Stimulated activated CD8-positive, alpha-beta memory T cell treated with anti-CD3 and anti-CD28 coated beads, Interleukin-12 subunit alpha, Interleukin-12 subunit beta, amount 100 ng/mL, for 1 hour (primary cell): ENCODE results near the gene RHBDD1.

Source experiments
- DNase-seq: peaks from one replicate; pipeline ENCODE4 v3.0.0-alpha.2; 2020; ENCODE audit warnings: low read depth

The RHBDD1 gene

GRCh38 chr2:226887940-226888339, 52.1 kb downstream of the RHBDD1 start:
- DNase-seq = no peak

GRCh38 chr2:226888378-226888965, 52.6 kb downstream of the RHBDD1 start:
- no peak for DNase-seq

- no peak for DNase-seq
Observed at GRCh38 chr2:226888971-226889370, 53.1 kb downstream of the RHBDD1 start.

GRCh38 chr2:226890286-226890685, 54.4 kb downstream of the RHBDD1 start:
- no peak for DNase-seq

- no peak for DNase-seq
Observed at GRCh38 chr2:226891780-226892590, 56.1 kb downstream of the RHBDD1 start.

- DNase-seq = no peak
Observed at GRCh38 chr2:226892729-226893128, 56.9 kb downstream of the RHBDD1 start.

- no peak for DNase-seq
Observed at GRCh38 chr2:226893216-226893615, 57.4 kb downstream of the RHBDD1 start.

GRCh38 chr2:226894752-226895151, 58.9 kb downstream of the RHBDD1 start:
- DNase-seq = no peak

GRCh38 chr2:226895579-226895978, 59.7 kb downstream of the RHBDD1 start:
- DNase-seq = no peak

GRCh38 chr2:226898121-226898520, 62.3 kb downstream of the RHBDD1 start:
- no peak for DNase-seq

GRCh38 chr2:226898897-226899296, 63.0 kb downstream of the RHBDD1 start:
- DNase-seq = no peak

GRCh38 chr2:226902041-226902966, 66.5 kb downstream of the RHBDD1 start:
- DNase-seq = no peak

- no peak for DNase-seq
Observed at GRCh38 chr2:226903179-226903578, 67.3 kb downstream of the RHBDD1 start.

- DNase-seq = no peak
Observed at GRCh38 chr2:226904592-226904991, 68.7 kb downstream of the RHBDD1 start.

GRCh38 chr2:226905718-226906117, 69.9 kb downstream of the RHBDD1 start:
- DNase-seq = no peak

- no peak for DNase-seq
Observed at GRCh38 chr2:226906163-226906693, 70.4 kb downstream of the RHBDD1 start.

GRCh38 chr2:226909126-226909525, 73.3 kb downstream of the RHBDD1 start:
- no peak for DNase-seq

- DNase-seq = no peak
Observed at GRCh38 chr2:226909836-226910235, 74.0 kb downstream of the RHBDD1 start.

GRCh38 chr2:226910384-226910783, 74.5 kb downstream of the RHBDD1 start:
- no peak for DNase-seq

GRCh38 chr2:226911932-226912331, 76.1 kb downstream of the RHBDD1 start:
- no peak for DNase-seq

- no peak for DNase-seq
Observed at GRCh38 chr2:226913641-226914040, 77.8 kb downstream of the RHBDD1 start.

GRCh38 chr2:226915846-226916360, 80.0 kb downstream of the RHBDD1 start:
- no peak for DNase-seq
